HG03097 (cell line): Measurements from ENCODE around the gene TYK2.
"Not testable (repeated sequence)": the region's sequence is repeated elsewhere in the genome, so short reads cannot be mapped to it uniquely, and the experiment has no call there.

Experiments used
- ATAC-seq: cut with Tn5 transposase; IDR thresholded peaks from one replicate; pipeline ENCODE4 v1.9.1; 2021; ENCODE audit not compliant: unreplicated experiment, low FRiP score

TYK2 gene

DNA sequence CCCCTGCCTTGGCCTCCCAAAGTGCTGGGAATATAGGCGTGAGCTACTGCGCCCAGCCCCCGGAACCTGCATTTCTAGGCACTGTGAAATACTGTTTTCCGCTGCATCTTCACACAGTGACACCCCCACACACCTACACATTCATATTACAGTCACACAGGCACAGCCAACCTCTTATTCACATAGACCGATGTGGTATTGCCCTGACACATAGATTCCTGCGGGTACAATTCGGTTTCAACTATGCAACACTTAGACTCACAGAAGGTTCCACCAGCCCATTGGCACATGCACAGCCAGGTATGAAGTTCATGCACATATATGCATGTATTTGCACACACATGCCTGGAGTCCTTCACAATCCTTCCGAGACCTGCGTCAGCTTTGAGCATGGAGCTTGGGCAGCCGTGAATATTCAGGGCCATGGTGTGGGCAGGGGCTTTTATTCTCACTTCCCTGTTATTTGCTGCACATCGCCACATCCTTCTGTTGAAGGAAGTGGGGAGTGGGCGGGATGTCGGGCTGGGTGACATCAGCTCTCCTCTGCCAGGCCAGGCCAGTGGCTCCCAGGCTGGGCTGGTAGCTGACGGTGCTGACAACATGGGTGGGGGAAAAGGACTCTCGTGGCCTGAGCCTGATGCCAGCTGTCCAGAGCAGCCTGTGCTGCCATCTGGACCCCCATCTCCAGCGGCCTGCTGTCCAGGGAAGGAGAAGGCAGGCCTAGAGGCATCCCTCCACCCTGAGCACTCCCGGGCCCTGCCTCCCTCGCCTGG lies 28.3 kb upstream of the TYK2 start:
- no peak for ATAC-seq

GRCh38 chr19:10407096-10407495 lies 26.7 kb upstream of the TYK2 start:
- no peak for ATAC-seq

- no peak for ATAC-seq
Measured at GRCh38 chr19:10406191-10406590, 25.8 kb upstream of the TYK2 start.

DNA sequence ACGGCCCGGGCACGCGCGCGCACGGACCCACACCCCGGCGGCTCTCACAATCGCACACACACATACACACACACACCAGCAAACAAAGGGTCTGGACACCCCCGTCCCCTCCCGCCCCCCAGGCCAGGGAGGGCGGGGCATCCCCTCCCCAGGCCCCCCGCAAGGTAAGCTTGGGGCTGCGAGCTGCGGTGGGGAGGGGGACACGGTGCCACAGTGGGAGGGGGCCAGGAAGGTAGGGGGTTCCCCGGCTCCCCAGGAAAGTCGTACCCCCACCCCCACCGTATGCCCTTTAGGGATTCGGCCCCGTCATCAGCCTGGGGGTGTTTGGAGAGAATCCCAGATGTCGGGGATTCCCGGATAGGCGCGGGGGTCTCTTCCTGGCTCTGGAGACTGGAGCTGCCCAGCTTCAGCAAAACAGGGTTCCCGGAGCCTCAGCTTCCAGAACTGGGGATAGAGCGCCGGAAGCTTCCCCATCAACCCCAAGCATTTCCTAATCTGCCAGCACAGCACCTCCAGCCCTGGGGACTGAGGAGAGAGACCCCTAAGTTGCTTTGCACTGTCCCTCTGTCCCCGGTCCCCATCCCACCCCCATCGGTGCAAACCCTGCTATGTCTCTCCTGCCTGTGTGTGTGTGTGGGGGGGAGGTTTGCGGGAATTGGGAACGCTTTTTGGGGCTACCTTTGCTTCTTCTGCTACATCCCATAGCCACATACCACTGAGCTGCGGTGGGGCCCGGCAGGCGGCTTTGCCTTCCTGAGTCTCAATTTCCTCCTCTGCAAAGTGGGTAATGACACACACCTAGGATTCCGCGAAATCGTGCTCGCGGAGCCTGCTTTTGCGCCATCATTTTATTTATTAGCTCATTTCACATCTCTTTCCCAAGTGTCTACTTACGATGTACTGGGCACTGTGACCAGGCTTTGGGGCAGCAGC lies 24.8 kb upstream of the TYK2 start:
- ATAC-seq, result no peak

DNA sequence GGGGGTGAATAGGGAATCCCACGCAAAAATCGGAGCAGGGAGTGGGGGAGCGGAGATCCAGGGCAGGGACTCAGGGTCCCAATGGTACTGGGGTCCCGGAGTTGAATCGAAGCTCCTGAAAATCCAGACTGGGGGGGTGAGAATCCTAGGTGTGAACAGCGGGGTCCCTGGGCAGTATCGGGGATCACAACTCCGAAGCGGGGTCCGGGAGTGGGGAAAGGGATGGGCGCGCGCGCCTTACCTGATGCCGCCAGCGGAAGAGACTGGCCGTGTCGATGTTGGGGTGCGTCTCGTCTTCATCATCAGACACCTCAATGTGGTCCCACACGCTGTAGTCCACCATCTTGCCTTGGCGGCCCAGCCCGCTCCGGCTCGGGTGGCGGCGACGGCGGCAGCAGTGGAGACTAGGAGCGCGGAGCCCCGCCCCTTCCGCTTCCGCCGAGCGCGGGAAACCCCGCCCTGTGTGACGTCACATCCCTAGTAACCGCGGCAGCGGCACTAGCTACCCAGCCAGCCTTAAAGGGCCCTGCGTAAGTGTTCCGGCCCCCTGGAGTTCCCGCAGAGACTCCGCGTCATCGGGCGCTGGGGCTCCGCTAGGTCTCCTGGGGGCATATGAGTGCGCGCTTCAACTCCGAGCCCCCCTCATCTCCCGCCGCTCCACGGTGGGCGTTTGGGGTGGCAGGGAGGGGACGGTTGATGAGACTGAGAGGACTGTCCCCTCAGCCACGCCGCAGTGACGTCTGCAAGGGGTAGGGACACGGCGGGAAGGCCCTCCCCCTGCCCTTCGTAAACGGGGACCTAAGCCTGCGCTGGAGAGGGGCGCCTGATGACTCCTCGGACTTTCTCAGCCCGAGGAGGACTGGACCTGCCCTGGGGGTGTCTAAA lies 23.0 kb upstream of the TYK2 start, which contains the start of gene CDC37:
CDC37 (minus strand) TSS at position 406 of the 885 bp plus-strand sequence; CDS start at position 343, 63 bp downstream.
- ATAC-seq, result peak; percentile 87

- no peak for ATAC-seq
Measured at GRCh38 chr19:10402441-10403038, 22.2 kb upstream of the TYK2 start.

DNA sequence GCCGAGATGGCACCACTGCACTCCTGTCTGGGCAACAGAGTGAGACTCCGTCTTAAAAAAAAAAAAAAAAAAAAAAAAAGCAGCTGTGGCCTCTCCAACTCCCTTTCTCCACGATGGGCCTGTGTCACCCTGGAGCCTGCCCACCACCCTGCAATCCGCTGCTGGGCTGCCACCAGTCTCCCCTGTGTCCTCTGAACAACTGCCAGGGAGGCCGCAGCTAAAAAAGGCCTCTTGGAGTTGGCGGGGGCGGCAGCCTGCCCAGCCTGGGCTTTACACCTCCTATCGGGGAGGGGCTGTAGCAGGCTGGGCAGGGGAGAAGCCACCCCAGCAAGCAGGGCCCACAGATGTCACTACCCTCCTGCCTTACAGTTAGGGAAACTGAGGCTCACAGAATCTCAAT lies 19.5 kb upstream of the TYK2 start:
- no peak for ATAC-seq

GRCh38 chr19:10399340-10399739 lies 19.0 kb upstream of the TYK2 start:
- ATAC-seq, result not testable (repeated sequence)

DNA sequence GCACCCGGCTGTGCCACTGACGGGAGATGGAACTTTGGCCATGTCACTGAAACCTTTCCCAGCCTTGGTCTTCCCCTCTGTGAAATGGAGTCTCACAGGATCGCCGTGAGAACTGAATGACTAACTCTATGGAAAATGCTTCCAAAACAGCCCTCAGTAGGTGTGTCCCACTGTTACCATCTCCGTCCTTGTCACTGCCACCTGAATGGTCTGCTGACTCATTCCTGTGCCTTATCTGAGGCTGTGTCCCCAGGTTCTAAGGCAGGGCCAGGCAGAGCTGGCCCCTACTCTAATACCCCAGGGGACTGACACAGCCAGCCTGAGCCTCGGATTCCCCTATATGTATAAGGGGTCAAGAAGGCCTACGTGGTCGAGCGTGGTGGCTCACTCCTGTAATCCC lies 18.4 kb upstream of the TYK2 start:
- no peak for ATAC-seq

DNA sequence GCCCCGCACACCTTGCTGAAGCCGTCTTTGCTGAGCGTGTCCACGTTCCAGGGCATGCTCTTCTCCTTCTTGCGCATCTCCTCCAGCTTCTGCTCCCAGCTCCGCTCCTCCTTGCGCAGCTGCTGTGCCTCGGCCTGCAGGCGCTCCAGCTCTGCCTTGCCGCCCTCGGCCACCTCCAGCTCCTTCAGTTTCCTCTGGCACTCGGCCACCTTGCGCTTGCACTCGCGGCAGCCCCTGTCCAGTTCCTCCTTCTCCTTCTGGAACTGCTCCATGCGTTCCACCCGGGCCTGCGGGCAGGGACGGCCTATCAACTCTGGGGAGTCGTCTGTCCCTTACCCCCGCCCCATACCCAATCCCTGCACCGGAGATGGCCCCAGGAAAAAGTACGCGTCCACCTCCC lies 15.5 kb upstream of the TYK2 start:
- ATAC-seq, result no peak

- ATAC-seq, result no peak
Measured at GRCh38 chr19:10395436-10395835, 15.1 kb upstream of the TYK2 start.

GRCh38 chr19:10395003-10395402 lies 14.6 kb upstream of the TYK2 start:
- ATAC-seq, result no peak

DNA sequence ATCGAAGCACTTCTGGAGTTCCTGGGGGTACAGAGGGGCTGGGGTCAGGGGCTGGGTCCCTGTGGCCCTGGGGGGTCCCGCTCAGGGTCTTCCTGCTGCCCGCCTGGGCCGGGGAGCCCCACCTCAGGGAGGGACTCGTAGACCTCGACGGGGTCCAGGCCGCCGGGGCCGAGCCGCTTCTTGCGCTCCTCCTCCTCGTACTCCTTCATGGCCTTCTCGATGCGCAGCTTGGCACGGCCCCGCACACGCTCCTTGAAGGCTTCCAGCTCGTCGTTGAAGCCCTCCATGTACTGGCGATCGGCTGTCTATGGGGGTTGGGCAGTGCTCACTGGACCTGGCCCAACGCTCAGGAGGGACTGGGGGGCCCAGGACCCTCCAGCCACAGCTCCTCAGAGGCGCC lies 12.8 kb upstream of the TYK2 start:
- ATAC-seq, result no peak

- no peak for ATAC-seq
Measured at GRCh38 chr19:10392120-10392519, 11.7 kb upstream of the TYK2 start.

DNA sequence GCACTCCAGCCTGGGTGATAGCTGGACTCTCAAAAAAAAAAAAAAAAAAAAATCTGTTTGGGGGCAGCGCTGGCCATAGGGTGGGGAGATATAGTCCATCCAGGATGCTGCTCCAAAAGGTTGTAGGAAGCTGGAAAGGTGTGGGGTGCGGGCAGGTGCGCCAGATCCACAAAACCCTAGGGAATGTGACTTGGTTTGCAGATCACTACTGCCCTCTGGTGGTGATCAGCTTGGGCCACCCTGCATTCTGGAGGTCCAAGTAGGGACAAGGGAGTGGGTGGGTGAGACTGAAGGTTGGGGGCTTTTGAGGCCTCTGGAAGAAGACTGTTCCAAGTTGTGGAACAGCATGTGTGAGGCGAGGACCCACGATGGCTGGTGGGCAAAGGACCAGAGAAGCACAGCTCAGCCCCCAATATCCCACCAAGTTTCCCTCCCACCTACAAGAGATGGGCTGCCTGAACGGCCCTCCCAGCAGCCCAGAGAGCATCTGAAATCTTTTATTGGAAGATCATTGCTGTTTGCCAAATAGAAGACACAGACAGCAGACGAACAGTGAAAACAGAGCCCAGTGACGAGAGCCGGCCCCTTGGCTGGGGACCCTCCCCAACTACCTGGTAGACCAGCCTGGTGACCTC lies 10.4 kb upstream of the TYK2 start:
- no peak for ATAC-seq

- no peak for ATAC-seq
Measured at GRCh38 chr19:10389863-10390262, 9.5 kb upstream of the TYK2 start.

- ATAC-seq, result no peak
Measured at GRCh38 chr19:10388957-10389356, 8.6 kb upstream of the TYK2 start.

DNA sequence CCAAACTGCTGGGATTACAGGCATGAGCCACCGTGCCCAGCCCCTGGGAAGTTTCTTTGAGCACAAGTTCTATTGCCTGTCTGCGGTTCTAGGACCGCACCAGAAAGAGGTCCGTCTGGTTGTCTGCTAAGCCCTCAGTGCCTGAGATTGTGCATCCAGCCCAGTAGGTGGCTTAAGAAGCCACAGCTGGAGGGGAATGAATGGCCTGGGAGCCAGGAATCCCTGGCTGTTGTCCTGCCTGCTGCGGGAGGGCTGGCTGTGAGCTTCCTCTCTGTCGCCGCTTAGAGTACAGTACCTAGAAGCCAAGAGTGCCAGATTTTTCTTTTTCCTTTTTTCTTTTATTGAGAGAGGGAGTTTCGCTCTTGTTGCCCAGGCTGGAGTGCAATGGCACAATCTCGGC lies 4.2 kb upstream of the TYK2 start:
- no peak for ATAC-seq

- not testable (repeated sequence) for ATAC-seq
Measured at GRCh38 chr19:10383223-10383499, 2.8 kb upstream of the TYK2 start.

GRCh38 chr19:10379880-10380312 lies 476 bp downstream of the TYK2 start:
- no peak for ATAC-seq
